Breast epithelium (tissue), 4 donors: ENCODE measurements around the gene COL6A2. TPM values are rescaled to one million over a fixed set of nuclear protein-coding genes. Genes with fewer than 3 reads are reported as not detected.

Experiments
- DNase-seq, 2 donors: peaks; one replicate each; pipeline ENCODE4 v3.0.0-alpha.2; 2019; ENCODE audit warnings: low spot score in 2 of 2
- H3K27ac ChIP-seq, 2 donors: fragments of 200-600 bp; sonication (generic) in 1 of 2; one replicate each; pipeline ENCODE4 v1.5.1; 2016 to 2019; ENCODE audit warnings: mild to moderate bottlenecking in 1 of 2
- H3K27me3 ChIP-seq, 2 donors: fragments of 200-600 bp; sonication (generic) in 1 of 2; one replicate each; pipeline versions ENCODE4 v1.5.1 to v1.6.0; 2017 to 2019; ENCODE audit warnings: control low read depth in 1 of 2, mild to moderate bottlenecking in 1 of 2
- H3K36me3 ChIP-seq: fragments of 200-600 bp; one replicate; pipeline ENCODE4 v1.5.1; 2019
- H3K4me1 ChIP-seq, 2 donors: fragments of 200-600 bp; sonication (generic); one replicate each; pipeline ENCODE4 v1.5.1; 2016 to 2019; ENCODE audit warnings: control low read depth in 1 of 2
- H3K4me3 ChIP-seq, 3 donors: fragments of 200-600 bp; sonication (generic); 1 replicate in 2 of 3; 2 replicates in 1 of 3; pipeline ENCODE4 v1.5.1; 2016 to 2019; ENCODE audit warnings: mild to moderate bottlenecking in 3 of 3, moderate library complexity in 2 of 3
- H3K9me3 ChIP-seq, 2 donors: fragments of 200-600 bp; sonication (generic) in 1 of 2; one replicate each; pipeline ENCODE4 v1.5.1; 2016 to 2019; ENCODE audit warnings: control low read depth in 1 of 2
- POLR2A ChIP-seq: fragments of 450-650 bp; IDR thresholded peaks from one replicate; pipeline ENCODE4 v1.6.1; 2016; ENCODE audit warnings: antibody characterized with exemption, mild to moderate bottlenecking, moderate library complexity
- POLR2AphosphoS5 ChIP-seq, 3 donors: sonication (generic); formaldehyde crosslinking; IDR thresholded peaks; one replicate each; pipeline ENCODE4 v1.6.1; 2017; ENCODE audit warnings: antibody characterized with exemption in 3 of 3
- intact Hi-C: fragments of 100-400 bp; cut with DNase I; formaldehyde crosslinking; loops from one replicate; pipeline ENCODE4 v1.15.1; 2023; ENCODE audit warnings: low total_unique reads
- total RNA-seq, 3 donors: library from RNA; depleted of rRNA; stranded (reverse); fragments of >200 nt; gene quantifications; one replicate each; pipeline ENCODE4 v1.1.0, GENCODE V29; 2016
- TF ChIP-seq, protein P1 (sequence below), 3 donors: fragments of 450-650 bp; IDR thresholded peaks; one replicate each; pipeline ENCODE4 v1.5.1; 2016 to 2017; ENCODE audit warnings: antibody characterized with exemption in 3 of 3, mild to moderate bottlenecking in 3 of 3, moderate library complexity in 3 of 3

COL6A2 gene
- total RNA-seq, 3 donors from 2014 or later: 177 to 1,266 (median 418) TPM

DNA sequence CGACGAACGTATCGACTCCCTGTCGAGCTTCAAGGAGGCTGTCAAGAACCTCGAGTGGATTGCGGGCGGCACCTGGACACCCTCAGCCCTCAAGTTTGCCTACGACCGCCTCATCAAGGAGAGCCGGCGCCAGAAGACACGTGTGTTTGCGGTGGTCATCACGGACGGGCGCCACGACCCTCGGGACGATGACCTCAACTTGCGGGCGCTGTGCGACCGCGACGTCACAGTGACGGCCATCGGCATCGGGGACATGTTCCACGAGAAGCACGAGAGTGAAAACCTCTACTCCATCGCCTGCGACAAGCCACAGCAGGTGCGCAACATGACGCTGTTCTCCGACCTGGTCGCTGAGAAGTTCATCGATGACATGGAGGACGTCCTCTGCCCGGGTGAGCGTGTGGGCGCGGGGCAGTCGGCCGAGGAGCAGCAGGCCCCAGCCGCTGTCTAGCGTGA lies 28.0 kb downstream of the COL6A2 start:
- no peaks in the 10 kb centered on the region for H3K36me3 ChIP-seq

DNA sequence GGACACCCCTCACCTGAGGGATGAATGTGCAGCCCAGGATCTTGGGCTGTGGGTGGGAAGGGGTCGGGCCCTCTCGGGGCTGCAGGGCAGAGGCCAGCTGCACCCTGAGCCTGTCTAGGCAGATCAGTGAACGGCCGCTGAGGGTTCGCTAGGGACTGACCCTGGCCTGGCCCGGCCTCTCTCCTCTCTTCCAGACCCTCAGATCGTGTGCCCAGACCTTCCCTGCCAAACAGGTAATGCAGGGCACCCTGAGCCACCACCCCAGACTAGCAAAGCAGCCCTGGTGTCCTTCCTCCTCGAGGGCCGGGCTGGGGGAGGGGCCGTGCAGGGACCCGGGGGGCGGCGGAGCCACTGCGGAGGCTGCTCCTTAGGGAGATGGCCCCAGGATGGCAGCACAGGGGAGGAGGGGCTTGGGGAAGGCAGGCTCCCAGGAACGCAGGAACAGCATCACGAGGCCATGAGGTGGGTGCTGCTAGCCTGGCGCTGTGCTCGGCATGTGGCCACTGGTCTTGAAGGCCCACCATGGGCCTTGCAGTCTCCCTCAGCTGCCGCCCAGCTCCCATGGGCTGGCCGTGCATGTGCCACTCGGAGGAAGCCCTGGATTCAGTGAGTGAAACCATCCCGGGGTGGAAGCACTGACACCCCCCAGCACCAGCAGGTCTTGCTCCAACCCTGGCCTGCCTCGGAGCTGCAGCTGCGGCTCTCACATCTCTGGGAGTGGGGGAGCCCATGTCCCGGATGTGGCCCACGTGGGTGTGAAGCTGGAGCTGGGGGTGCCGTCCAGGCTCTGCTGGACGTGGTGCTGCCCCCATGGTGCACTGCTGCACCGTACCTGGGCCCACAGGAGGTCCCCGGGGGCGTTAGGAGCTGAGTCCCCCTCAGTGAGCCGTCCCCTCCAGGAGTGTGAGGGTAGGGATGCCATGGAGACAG lies 28.7 kb downstream of the COL6A2 start:
- TF ChIP-seq, protein P1, sequence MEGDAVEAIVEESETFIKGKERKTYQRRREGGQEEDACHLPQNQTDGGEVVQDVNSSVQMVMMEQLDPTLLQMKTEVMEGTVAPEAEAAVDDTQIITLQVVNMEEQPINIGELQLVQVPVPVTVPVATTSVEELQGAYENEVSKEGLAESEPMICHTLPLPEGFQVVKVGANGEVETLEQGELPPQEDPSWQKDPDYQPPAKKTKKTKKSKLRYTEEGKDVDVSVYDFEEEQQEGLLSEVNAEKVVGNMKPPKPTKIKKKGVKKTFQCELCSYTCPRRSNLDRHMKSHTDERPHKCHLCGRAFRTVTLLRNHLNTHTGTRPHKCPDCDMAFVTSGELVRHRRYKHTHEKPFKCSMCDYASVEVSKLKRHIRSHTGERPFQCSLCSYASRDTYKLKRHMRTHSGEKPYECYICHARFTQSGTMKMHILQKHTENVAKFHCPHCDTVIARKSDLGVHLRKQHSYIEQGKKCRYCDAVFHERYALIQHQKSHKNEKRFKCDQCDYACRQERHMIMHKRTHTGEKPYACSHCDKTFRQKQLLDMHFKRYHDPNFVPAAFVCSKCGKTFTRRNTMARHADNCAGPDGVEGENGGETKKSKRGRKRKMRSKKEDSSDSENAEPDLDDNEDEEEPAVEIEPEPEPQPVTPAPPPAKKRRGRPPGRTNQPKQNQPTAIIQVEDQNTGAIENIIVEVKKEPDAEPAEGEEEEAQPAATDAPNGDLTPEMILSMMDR (IDR thresholded peaks at IDR 0.05): no peak
- TF ChIP-seq POLR2A (no peak), POLR2AphosphoS5 (IDR thresholded peaks at IDR 0.05) (no peak)
- peak overlapping the region in 1 of 2 donors; percentile 43 for H3K27ac ChIP-seq
- intact Hi-C loops: no loop called here
- no peaks in the 10 kb centered on the region for H3K4me1 ChIP-seq
- H3K4me3 ChIP-seq: no peak overlapping the region
- H3K27me3 ChIP-seq: no peaks in the 10 kb centered on the region
- peak in 1 of 2 donors; percentile 44 for DNase-seq
- no peaks in the 10 kb centered on the region for H3K9me3 ChIP-seq
- no peaks in the 10 kb centered on the region for H3K36me3 ChIP-seq

More for the DNA sequence above, 28.0 kb downstream of the COL6A2 start:
- no peak for TF ChIP-seq POLR2A
- TF ChIP-seq, protein P1 (IDR thresholded peaks at IDR 0.05): no peak
- no peak for TF ChIP-seq POLR2AphosphoS5 (IDR thresholded peaks at IDR 0.05)
- Histone ChIP-seq H3K27me3 (no peaks in the 10 kb centered on the region), H3K4me3 (no peak overlapping the region), H3K27ac (no peak overlapping the region), H3K9me3 (no peaks in the 10 kb centered on the region), H3K4me1 (no peaks in the 10 kb centered on the region)
- no peak for DNase-seq
- intact Hi-C loops: no loop called here

DNA sequence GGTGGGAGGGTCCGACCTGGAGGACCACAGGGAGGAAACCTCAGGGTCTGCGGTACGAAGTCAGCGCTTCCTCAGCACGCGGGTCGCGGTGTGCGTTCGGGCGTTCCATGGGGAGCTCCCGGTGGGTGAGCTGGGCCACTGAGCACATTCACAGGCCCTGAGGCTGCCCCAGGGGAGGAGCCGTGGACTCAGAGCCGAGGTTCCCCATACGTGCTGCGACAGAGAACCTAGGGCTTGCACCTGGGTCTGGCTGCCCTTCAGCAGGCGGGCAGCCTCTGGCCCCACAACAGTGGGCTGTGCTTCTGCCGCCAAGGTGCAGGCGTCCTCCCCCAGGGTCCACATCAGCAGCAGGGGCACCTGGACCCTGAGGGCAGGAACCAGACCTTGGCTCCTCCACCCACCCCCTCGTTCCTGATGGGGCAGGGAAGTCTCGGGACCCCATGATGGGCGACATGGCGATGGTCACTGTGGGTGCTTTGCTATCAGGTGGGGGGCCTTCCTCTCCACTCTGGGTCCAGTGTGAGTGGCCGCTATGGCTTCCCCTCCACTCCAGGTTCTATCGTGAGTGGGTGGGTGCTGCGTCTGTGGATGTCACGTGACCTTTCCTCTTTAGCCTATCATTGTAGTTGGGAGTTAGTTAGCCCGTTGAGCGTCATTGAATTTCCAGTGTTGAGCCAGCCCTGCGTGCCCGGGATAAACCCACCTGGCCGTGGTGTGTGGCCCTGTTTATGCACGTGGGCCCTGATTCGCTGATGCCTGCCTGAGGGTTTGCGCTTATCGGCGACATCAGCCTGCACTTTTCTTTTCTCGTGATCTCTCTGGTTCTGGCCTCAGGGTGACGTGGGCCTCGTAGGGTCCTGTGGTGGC lies 29.6 kb downstream of the COL6A2 start:
- peak in 1 of 2 donors; percentile 24 for DNase-seq
- TF ChIP-seq POLR2A: no peak
- no peak for TF ChIP-seq POLR2AphosphoS5 (IDR thresholded peaks at IDR 0.05)
- TF ChIP-seq, protein P1 (IDR thresholded peaks at IDR 0.05): no peak
- Histone ChIP-seq H3K4me1 (no peaks in the 10 kb centered on the region), H3K9me3 (no peaks in the 10 kb centered on the region), H3K4me3 (no peak overlapping the region), H3K27ac (peak overlapping the region in 1 of 2 donors; percentile 43), H3K27me3 (no peaks in the 10 kb centered on the region), H3K36me3 (no peaks in the 10 kb centered on the region)
- intact Hi-C loops: no loop called here

DNA sequence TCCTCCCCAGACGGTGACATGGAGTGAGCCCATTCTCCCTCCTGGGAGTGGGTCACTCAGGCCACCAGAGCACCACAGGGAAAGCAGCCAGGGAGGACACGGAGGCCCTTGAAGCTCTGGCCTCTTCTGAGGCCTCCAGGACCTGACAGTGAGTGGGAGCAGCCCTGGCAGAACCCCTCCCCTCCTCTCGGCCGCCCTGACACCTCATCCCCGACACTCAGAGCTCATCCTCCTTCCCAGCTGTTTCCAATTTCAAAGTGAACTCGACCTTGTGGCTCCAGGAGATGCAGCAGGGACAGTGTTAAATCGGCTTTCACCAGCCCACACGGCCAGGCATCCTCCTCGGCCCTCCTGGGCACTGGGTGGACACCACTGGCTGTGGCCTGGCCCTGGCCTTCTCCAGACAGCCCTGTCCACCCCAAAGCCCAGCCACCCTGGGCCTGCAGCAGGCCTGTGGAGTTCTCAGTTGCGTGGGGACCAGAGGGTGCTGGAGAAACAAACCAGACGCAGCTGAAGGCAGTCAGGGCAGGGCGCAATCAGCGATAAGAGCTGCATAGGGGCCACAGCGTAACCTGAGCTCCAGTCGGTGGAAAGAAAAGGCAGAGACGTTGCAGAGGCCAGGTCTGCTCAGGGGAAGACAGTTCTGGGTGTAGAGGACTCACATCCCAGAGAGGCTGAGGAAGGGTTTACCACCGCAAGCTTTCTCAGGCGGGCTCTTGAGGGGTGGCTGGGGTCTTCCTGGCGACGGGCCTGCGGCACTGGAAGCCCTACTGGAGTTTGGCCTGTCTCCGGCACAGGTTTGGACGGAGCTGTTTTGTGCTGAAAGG lies 30.4 kb downstream of the COL6A2 start:
- DNase-seq: peak in 1 of 2 donors; percentile 34
- peak overlapping the region in 1 of 2 donors; percentile 43 for H3K27ac ChIP-seq
- no peak overlapping the region for H3K4me3 ChIP-seq
- no peaks in the 10 kb centered on the region for H3K36me3 ChIP-seq
- H3K9me3 ChIP-seq: no peaks in the 10 kb centered on the region
- H3K27me3 ChIP-seq: no peaks in the 10 kb centered on the region
- no peaks in the 10 kb centered on the region for H3K4me1 ChIP-seq
- intact Hi-C loops: no loop called here
- TF ChIP-seq POLR2AphosphoS5 (IDR thresholded peaks at IDR 0.05) (no peak), POLR2A (no peak)
- TF ChIP-seq, protein P1 (IDR thresholded peaks at IDR 0.05): no peak
